ENCODE measurements around the gene S100A3.

DNA sequence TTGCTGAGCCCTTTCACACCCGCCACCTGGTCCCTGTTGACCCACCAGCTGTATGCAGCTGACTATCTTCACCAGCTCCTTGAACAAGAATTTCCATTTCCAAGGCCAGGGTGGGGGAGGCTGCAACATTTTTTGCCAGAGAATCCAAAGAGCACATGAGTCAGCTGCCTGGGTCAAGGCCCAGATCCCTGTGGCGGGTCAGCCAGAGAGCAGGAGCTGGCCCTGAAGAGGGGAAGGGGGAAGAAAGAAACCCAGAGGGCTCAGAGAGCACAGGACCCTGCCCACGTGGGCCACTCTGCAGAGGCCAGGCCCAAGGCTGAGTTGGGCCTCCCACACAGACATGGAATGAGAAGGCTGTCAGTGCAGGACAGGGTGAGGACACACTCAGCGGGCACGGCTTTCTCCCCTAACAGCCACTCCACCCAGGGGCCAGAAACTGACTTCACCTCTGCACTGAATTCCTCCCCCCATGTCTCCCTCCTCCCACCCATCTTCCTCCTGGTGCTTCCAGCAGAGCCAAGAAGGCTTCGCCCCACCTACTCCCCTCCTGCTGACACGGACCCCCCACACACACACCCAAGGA lies 42.1 kb downstream of the S100A3 start:
- TF ChIP-seq FOXP2 (optimal IDR thresholded peaks at IDR 0.05; ENCODE audit: control extremely low read depth, extremely low read length, insufficient read depth) (no peak), EZH2 (IDR thresholded peaks at IDR 0.05) (no peak)
